ENCODE results near the gene C3orf20.
"Not testable (repeated sequence)": the region's sequence is repeated elsewhere in the genome, so short reads cannot be mapped to it uniquely, and the experiment has no call there.

The C3orf20 gene

GRCh38 chr3:14804835-14805780, 130.2 kb downstream of the C3orf20 start:
- FAIRE-seq (no peak), DNase-seq (ENCODE audit: extremely low spot score, insufficient read length, low read depth) (no peak)

- DNase-seq (ENCODE audit: extremely low spot score, insufficient read length, low read depth) (no peak), FAIRE-seq (no peak)
Observed at GRCh38 chr3:14805961-14806537, 131.1 kb downstream of the C3orf20 start.

- no peak for FAIRE-seq
- no peak for DNase-seq (ENCODE audit: extremely low spot score, insufficient read length, low read depth)
Observed at GRCh38 chr3:14806641-14807263, 131.8 kb downstream of the C3orf20 start.

GRCh38 chr3:14808025-14808424, 133.1 kb downstream of the C3orf20 start:
- FAIRE-seq, result no peak
- DNase-seq (ENCODE audit: extremely low spot score, insufficient read length, low read depth), result no peak

GRCh38 chr3:14808502-14809266, 133.7 kb downstream of the C3orf20 start:
- FAIRE-seq, result no peak
- DNase-seq (ENCODE audit: extremely low spot score, insufficient read length, low read depth), result no peak

- not testable (repeated sequence) for DNase-seq (ENCODE audit: extremely low spot score, insufficient read length, low read depth); FAIRE-seq
Observed at GRCh38 chr3:14809611-14810010, 134.7 kb downstream of the C3orf20 start.

- FAIRE-seq (no peak), DNase-seq (ENCODE audit: extremely low spot score, insufficient read length, low read depth) (no peak)
Observed at GRCh38 chr3:14810070-14810791, 135.3 kb downstream of the C3orf20 start.

GRCh38 chr3:14810801-14811661, 136.1 kb downstream of the C3orf20 start:
- no peak for FAIRE-seq
- DNase-seq (ENCODE audit: extremely low spot score, insufficient read length, low read depth), result no peak

- no peak for FAIRE-seq
- DNase-seq (ENCODE audit: extremely low spot score, insufficient read length, low read depth), result no peak
Observed at GRCh38 chr3:14811684-14812083, 136.7 kb downstream of the C3orf20 start.

- no peak for DNase-seq (ENCODE audit: extremely low spot score, insufficient read length, low read depth)
- FAIRE-seq, result no peak
Observed at GRCh38 chr3:14812196-14812790, 137.4 kb downstream of the C3orf20 start.

- FAIRE-seq, result no peak
- no peak for DNase-seq (ENCODE audit: extremely low spot score, insufficient read length, low read depth)
Observed at GRCh38 chr3:14814411-14814871, 139.5 kb downstream of the C3orf20 start.

GRCh38 chr3:14816359-14816758, 141.4 kb downstream of the C3orf20 start:
- DNase-seq (ENCODE audit: extremely low spot score, insufficient read length, low read depth) (no peak), FAIRE-seq (no peak)

GRCh38 chr3:14818804-14819500, 144.0 kb downstream of the C3orf20 start, which contains the start of gene FGD5:
Gene FGD5 (plus strand): TSS chr3:14818962. CDS start chr3:14819072, 110 bp downstream.
- no peak for DNase-seq (ENCODE audit: extremely low spot score, insufficient read length, low read depth)
- FAIRE-seq, result no peak

GRCh38 chr3:14819671-14820070, 144.7 kb downstream of the C3orf20 start:
- no peak for FAIRE-seq
- no peak for DNase-seq (ENCODE audit: extremely low spot score, insufficient read length, low read depth)

- DNase-seq (ENCODE audit: extremely low spot score, insufficient read length, low read depth) (no peak), FAIRE-seq (no peak)
Observed at GRCh38 chr3:14820156-14820555, 145.2 kb downstream of the C3orf20 start.

GRCh38 chr3:14821151-14821550, 146.2 kb downstream of the C3orf20 start:
- FAIRE-seq, result no peak

GRCh38 chr3:14822134-14822533, 147.2 kb downstream of the C3orf20 start:
- no peak for DNase-seq (ENCODE audit: extremely low spot score, insufficient read length, low read depth)
- FAIRE-seq, result no peak

More at GRCh38 chr3:14821151-14821550, 146.2 kb downstream of the C3orf20 start:
- no peak for DNase-seq (ENCODE audit: extremely low spot score, insufficient read length, low read depth)

Data from GM18507 (cell line).